Left colon (tissue), 2 donors: ENCODE results near the gene SLAMF1. TPM values are rescaled to one million over a fixed set of nuclear protein-coding genes. Genes with fewer than 3 reads are reported as not detected.
A peak's percentile ranks its signal among the peaks of the same experiment; 100 is the strongest.
"Not testable (repeated sequence)": the region's sequence is repeated elsewhere in the genome, so short reads cannot be mapped to it uniquely, and the experiment has no call there.

Source experiments
- ATAC-seq: fragments of 200-7000 bp; cut with Tn5 transposase; one replicate; pipeline ENCODE4 v1.9.1; 2020; ENCODE audit warnings: mild to moderate bottlenecking, moderate library complexity
- DNase-seq, 2 donors: peaks; one replicate each; pipeline ENCODE4 v3.0.0-alpha.2; 2020
- intact Hi-C, 2 donors: fragments of 100-400 bp; cut with DNase I in 1 of 2; cut with micrococcal nuclease in 1 of 2; formaldehyde crosslinking; loops; one replicate each; pipeline versions ENCODE4 v1.11.2 to v1.14.0; 2022; cut with DNase I, micrococcal nuclease
- total RNA-seq, 2 donors: library from RNA; stranded (reverse); fragmentation: NEBNext Ultra II Directional; extraction: Animal tissue kit (Norgen Biotek cat#: 25700); gene quantifications; one replicate each; pipeline ENCODE4 v1.2.1, GENCODE V29; 2021
- donor health status: DM: no; HTN: no; CAD: no.
- donor health status: DM: yes; HTN: yes; CAD: no.

SLAMF1 gene
- total RNA-seq, 2 donors from 2014 or later = 0.92 to 2.0 TPM

GRCh38 chr1:160578175-160578524, 68.7 kb downstream of the SLAMF1 start:
- ATAC-seq = no peak
- intact Hi-C loops = no loop called here

GRCh38 chr1:160577671-160578070, 69.2 kb downstream of the SLAMF1 start:
- DNase-seq (no peak), ATAC-seq (no peak)
- intact Hi-C loops = no loop called here

More at GRCh38 chr1:160578175-160578524, 68.7 kb downstream of the SLAMF1 start:
- DNase-seq = no peak

GRCh38 chr1:160576884-160577283, 70.0 kb downstream of the SLAMF1 start:
- DNase-seq (no peak), ATAC-seq (no peak)
- intact Hi-C loops = no loop called here

- intact Hi-C loops = no loop called here
- no peak for ATAC-seq
- no peak for DNase-seq
These were observed 70.5 kb downstream of the SLAMF1 start for GRCh38 chr1:160576390-160576789.

- no peak for ATAC-seq
- intact Hi-C loops = no loop called here
- no peak for DNase-seq
These were observed 71.7 kb downstream of the SLAMF1 start for GRCh38 chr1:160575112-160575664.

GRCh38 chr1:160570840-160571239, 76.0 kb downstream of the SLAMF1 start:
- intact Hi-C loops = no loop called here
- ATAC-seq (no peak), DNase-seq (no peak)

GRCh38 chr1:160569806-160570205, 77.0 kb downstream of the SLAMF1 start:
- intact Hi-C loops = no loop called here

GRCh38 chr1:160567858-160568682, 78.8 kb downstream of the SLAMF1 start:
- intact Hi-C loops = no loop called here
- DNase-seq (no peak), ATAC-seq (peak; percentile 25)

More at GRCh38 chr1:160569806-160570205, 77.0 kb downstream of the SLAMF1 start:
- DNase-seq = no peak
- no peak for ATAC-seq

GRCh38 chr1:160567341-160567740, 79.5 kb downstream of the SLAMF1 start:
- DNase-seq = no peak
- no peak for ATAC-seq
- intact Hi-C loops = no loop called here

GRCh38 chr1:160565564-160565963, 81.3 kb downstream of the SLAMF1 start:
- intact Hi-C loops = no loop called here
- no peak for DNase-seq
- ATAC-seq = no peak

GRCh38 chr1:160563230-160563629, 83.6 kb downstream of the SLAMF1 start:
- not testable (repeated sequence) for ATAC-seq

GRCh38 chr1:160562745-160563144, 84.1 kb downstream of the SLAMF1 start:
- intact Hi-C loops, ATAC-seq, DNase-seq: not testable (repeated sequence)

More at GRCh38 chr1:160563230-160563629, 83.6 kb downstream of the SLAMF1 start:
- intact Hi-C loops, DNase-seq: not testable (repeated sequence)

- intact Hi-C loops = no loop called here
- DNase-seq (no peak), ATAC-seq (no peak)
These were observed 86.0 kb downstream of the SLAMF1 start for GRCh38 chr1:160560806-160561205.

GRCh38 chr1:160560045-160560705, 86.7 kb downstream of the SLAMF1 start:
- intact Hi-C loops = no loop called here
- DNase-seq (no peak), ATAC-seq (no peak)

- DNase-seq, intact Hi-C loops, ATAC-seq: not testable (repeated sequence)
These were observed 87.4 kb downstream of the SLAMF1 start for GRCh38 chr1:160559437-160559836.

- no peak for ATAC-seq
- intact Hi-C loops = no loop called here
- no peak for DNase-seq
These were observed 88.0 kb downstream of the SLAMF1 start for GRCh38 chr1:160558660-160559380.
